BLaER1 treated with 17β-estradiol and CSF1 and Interleukin-3, amounts not matched to agents 10 nM and 100 nM (cell line): ENCODE results near the gene TGFB2.

Source experiments
- H3K27ac ChIP-seq, 11 experiments: shearing (Covaris generic); formaldehyde crosslinking; 2 replicates each; pipeline ENCODE4 v1.8.1; 2022
- H3K27me3 ChIP-seq, 11 experiments: shearing (Covaris generic); formaldehyde crosslinking; 2 replicates each; pipeline ENCODE4 v1.8.1; 2022
- H3K36me3 ChIP-seq, 11 experiments: shearing (Covaris generic); formaldehyde crosslinking; 2 replicates each; pipeline ENCODE4 v1.8.1; 2022
- H3K4me1 ChIP-seq, 10 experiments: shearing (Covaris generic); formaldehyde crosslinking; 2 replicates each; pipeline ENCODE4 v1.8.1; 2022
- H3K4me2 ChIP-seq, 11 experiments: shearing (Covaris generic); formaldehyde crosslinking; 2 replicates each; pipeline ENCODE4 v1.8.1; 2022
- H3K4me3 ChIP-seq, 10 experiments: shearing (Covaris generic); formaldehyde crosslinking; 2 replicates each; pipeline ENCODE4 v1.8.1; 2022
- H3K9ac ChIP-seq, 11 experiments: shearing (Covaris generic); formaldehyde crosslinking; 2 replicates each; pipeline ENCODE4 v1.8.1; 2022
- H3K9me3 ChIP-seq, 11 experiments: shearing (Covaris generic); formaldehyde crosslinking; replicated peaks in 1 of 11; 2 replicates each; pipeline ENCODE4 v1.8.1; 2022
- H4K20me1 ChIP-seq, 11 experiments: shearing (Covaris generic); formaldehyde crosslinking; 2 replicates each; pipeline ENCODE4 v1.8.1; 2022
- Cebpa-rat ChIP-seq, 11 experiments: shearing (Covaris generic); IDR thresholded peaks; 2 replicates each; pipeline ENCODE4 v1.8.1; 2022

Gene TGFB2

GRCh38 chr1:218350801-218351266 is 5.7 kb downstream of the TGFB2 start:
- Histone ChIP-seq H3K36me3 (no peaks in the 10 kb centered on the region), H4K20me1 (peaks cover 0 to 29% (median 24%) of the 10 kb centered on the region in 11 experiments; a peak in 17 of 22 replicates), H3K9me3 (no peaks in the 10 kb centered on the region), H3K4me3 (peak overlapping the region in 2 of 10 experiments; percentile 37 to 38; a peak in 2 of 20 replicates), H3K4me1 (peaks cover 32 to 49% (median 41%) of the 10 kb centered on the region in 10 experiments), H3K27me3 (peaks cover 49 to 89% (median 53%) of the 10 kb centered on the region in 11 experiments), H3K9ac (no peak overlapping the region; a peak in 1 of 22 replicates), H3K27ac (no peak overlapping the region; a peak in 1 of 22 replicates), H3K4me2 (peak overlapping the region; percentile 51 to 77 (median 68))
- no peak for TF ChIP-seq Cebpa-rat (IDR thresholded peaks at IDR 0.05)

- no peaks in the 10 kb centered on the region for H3K36me3 ChIP-seq
- no peaks in the 10 kb centered on the region for H3K9me3 ChIP-seq
- peaks cover 42 to 82% (median 46%) of the 10 kb centered on the region in 11 experiments for H3K27me3 ChIP-seq
- peak overlapping the region in 4 of 11 experiments; percentile 37 to 49 (median 46); a peak in 5 of 22 replicates for H3K27ac ChIP-seq
- no peak for TF ChIP-seq Cebpa-rat (IDR thresholded peaks at IDR 0.05)
- H3K4me2 ChIP-seq: peak overlapping the region; percentile 51 to 77 (median 68)
- peaks cover 0 to 22% (median 17%) of the 10 kb centered on the region in 11 experiments; a peak in 15 of 22 replicates for H4K20me1 ChIP-seq
- H3K4me1 ChIP-seq: peaks cover 27 to 42% (median 34%) of the 10 kb centered on the region in 10 experiments
- H3K9ac ChIP-seq: peak overlapping the region in 3 of 11 experiments; percentile 40 to 41 (median 41); a peak in 2 of 22 replicates
- peak overlapping the region in 5 of 10 experiments; percentile 16 to 42 (median 37); a peak in 4 of 20 replicates for H3K4me3 ChIP-seq
Measured at GRCh38 chr1:218351391-218352074, 6.4 kb downstream of the TGFB2 start.

GRCh38 chr1:218352075-218352438 is 6.9 kb downstream of the TGFB2 start:
- Histone ChIP-seq H3K4me3 (no peak overlapping the region), H3K4me2 (peak overlapping the region in 6 of 11 experiments; percentile 44 to 74 (median 58); a peak in 13 of 22 replicates), H3K27me3 (peaks cover 37 to 77% (median 41%) of the 10 kb centered on the region in 11 experiments), H3K9ac (no peak overlapping the region), H3K4me1 (peaks cover 21 to 39% (median 31%) of the 10 kb centered on the region in 10 experiments), H3K27ac (no peak overlapping the region), H4K20me1 (peaks cover 0 to 17% (median 12%) of the 10 kb centered on the region in 11 experiments; a peak in 15 of 22 replicates), H3K9me3 (no peaks in the 10 kb centered on the region), H3K36me3 (no peaks in the 10 kb centered on the region)
- no peak for TF ChIP-seq Cebpa-rat (IDR thresholded peaks at IDR 0.05)

GRCh38 chr1:218353656-218354055 is 8.5 kb downstream of the TGFB2 start:
- no peaks in the 10 kb centered on the region for H3K36me3 ChIP-seq
- no peak overlapping the region for H3K4me3 ChIP-seq
- H3K9me3 ChIP-seq: no peaks in the 10 kb centered on the region
- peaks cover 0 to 2% (median 0%) of the 10 kb centered on the region in 11 experiments; a peak in 4 of 22 replicates for H4K20me1 ChIP-seq
- H3K4me1 ChIP-seq: peaks cover 20 to 38% (median 29%) of the 10 kb centered on the region in 10 experiments
- H3K9ac ChIP-seq: no peak overlapping the region
- TF ChIP-seq Cebpa-rat (IDR thresholded peaks at IDR 0.05): no peak
- H3K4me2 ChIP-seq: no peak overlapping the region; a peak in 2 of 22 replicates
- peaks cover 21 to 63% (median 25%) of the 10 kb centered on the region in 11 experiments for H3K27me3 ChIP-seq
- no peak overlapping the region for H3K27ac ChIP-seq

GRCh38 chr1:218355278-218355677 is 10.1 kb downstream of the TGFB2 start:
- H4K20me1 ChIP-seq: no peaks in the 10 kb centered on the region
- H3K9ac ChIP-seq: no peak overlapping the region
- peaks cover 15 to 32% (median 23%) of the 10 kb centered on the region in 10 experiments for H3K4me1 ChIP-seq
- no peak overlapping the region for H3K4me3 ChIP-seq
- TF ChIP-seq Cebpa-rat (IDR thresholded peaks at IDR 0.05): no peak
- H3K9me3 ChIP-seq: no peaks in the 10 kb centered on the region
- H3K27me3 ChIP-seq: peaks cover 5 to 62% (median 9%) of the 10 kb centered on the region in 11 experiments; a peak in 20 of 22 replicates
- no peak overlapping the region for H3K4me2 ChIP-seq
- H3K36me3 ChIP-seq: no peaks in the 10 kb centered on the region
- no peak overlapping the region for H3K27ac ChIP-seq

- Histone ChIP-seq H3K9ac (no peak overlapping the region), H3K4me2 (no peak overlapping the region; a peak in 1 of 22 replicates), H3K4me1 (peaks cover 0 to 12% (median 5%) of the 10 kb centered on the region in 10 experiments; a peak in 8 of 20 replicates), H3K36me3 (no peaks in the 10 kb centered on the region), H3K27ac (no peak overlapping the region), H3K27me3 (peaks cover 0 to 67% (median 0%) of the 10 kb centered on the region in 11 experiments; a peak in 4 of 22 replicates), H3K9me3 (no peaks in the 10 kb centered on the region), H4K20me1 (no peaks in the 10 kb centered on the region), H3K4me3 (no peak overlapping the region)
- no peak for TF ChIP-seq Cebpa-rat (IDR thresholded peaks at IDR 0.05)
Measured at GRCh38 chr1:218357211-218357892, 12.2 kb downstream of the TGFB2 start.

GRCh38 chr1:218357893-218358232 is 12.7 kb downstream of the TGFB2 start:
- Histone ChIP-seq H4K20me1 (no peaks in the 10 kb centered on the region), H3K4me3 (no peak overlapping the region), H3K27ac (no peak overlapping the region), H3K9ac (no peak overlapping the region), H3K4me1 (peaks cover 0 to 10% (median 3%) of the 10 kb centered on the region in 10 experiments; a peak in 7 of 20 replicates), H3K36me3 (no peaks in the 10 kb centered on the region), H3K9me3 (no peaks in the 10 kb centered on the region), H3K4me2 (no peak overlapping the region), H3K27me3 (peaks cover 0 to 67% (median 0%) of the 10 kb centered on the region in 11 experiments; a peak in 5 of 22 replicates)
- TF ChIP-seq Cebpa-rat (IDR thresholded peaks at IDR 0.05): no peak

- Histone ChIP-seq H3K4me1 (peaks cover 0 to 11% (median 3%) of the 10 kb centered on the region in 10 experiments; a peak in 7 of 20 replicates), H3K4me3 (no peak overlapping the region), H3K27ac (no peak overlapping the region), H3K9me3 (no peaks in the 10 kb centered on the region), H3K27me3 (peaks cover 0 to 78% (median 0%) of the 10 kb centered on the region in 11 experiments; a peak in 7 of 22 replicates), H4K20me1 (peaks cover 0 to 3% (median 0%) of the 10 kb centered on the region in 11 experiments; a peak in 1 of 22 replicates), H3K36me3 (no peaks in the 10 kb centered on the region), H3K9ac (no peak overlapping the region), H3K4me2 (no peak overlapping the region)
- TF ChIP-seq Cebpa-rat (IDR thresholded peaks at IDR 0.05): no peak
Measured at GRCh38 chr1:218361298-218362065, 16.3 kb downstream of the TGFB2 start.
